ENCODE results near the gene NR6A1.

The NR6A1 gene

DNA sequence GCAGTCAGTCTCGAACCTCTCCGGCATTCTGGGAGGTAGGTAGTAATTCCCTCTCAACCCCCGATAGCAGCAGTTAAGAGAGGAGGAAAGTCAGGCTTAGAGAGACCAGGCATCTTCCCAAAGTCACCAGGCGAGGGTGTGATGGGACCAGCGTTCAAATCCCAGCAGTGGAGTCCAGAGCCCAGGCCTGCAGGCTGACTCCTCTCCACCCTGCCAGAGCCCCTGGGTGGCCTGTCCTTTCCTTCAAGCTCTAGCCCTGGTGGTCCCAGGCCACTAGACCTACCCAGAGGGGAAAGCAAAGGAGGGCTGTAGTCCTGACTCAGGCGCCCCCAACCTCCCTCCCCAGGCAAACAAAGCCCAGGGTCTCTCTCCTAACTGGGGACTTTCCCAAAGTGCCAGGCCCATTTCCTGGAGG, 259.7 kb downstream of the NR6A1 start:
- no peak overlapping the region for H4K5ac ChIP-seq (ENCODE audit: low read length)
- no peak overlapping the region for H3K18ac ChIP-seq (ENCODE audit: low read length)
- no peaks in the 10 kb centered on the region for H3K4me1 ChIP-seq (ENCODE audit: control insufficient read depth, low read depth, low read length)
- H2AK5ac ChIP-seq (ENCODE audit: low read length), result no peak overlapping the region
- DNase-seq, result peak; percentile 57
- no peak overlapping the region for H2BK5ac ChIP-seq (ENCODE audit: low read length)
- H3K9ac ChIP-seq (ENCODE audit: low read length), result peak overlapping the region; percentile 31
- no peak overlapping the region for H3K56ac ChIP-seq (ENCODE audit: low read length)
- no peak overlapping the region for H3K4me3 ChIP-seq (ENCODE audit: low read length)
- no peak overlapping the region for H2BK15ac ChIP-seq (replicated peaks; ENCODE audit: low read depth)
- H2BK120ac ChIP-seq (ENCODE audit: low read depth, low read length), result no peak overlapping the region
- no peaks in the 10 kb centered on the region for H3K27me3 ChIP-seq (ENCODE audit: insufficient read depth, low read length, poor library complexity)
- H3K4ac ChIP-seq (ENCODE audit: low read depth, low read length), result no peak overlapping the region
- no peak overlapping the region for H3K27ac ChIP-seq (ENCODE audit: low read depth, low read length)
- no peaks in the 10 kb centered on the region for H3K36me3 ChIP-seq (ENCODE audit: control insufficient read depth, insufficient read depth, low read length)
- WGBS (ENCODE audit: extremely low coverage, insufficient coverage, low lambda C conversion rate), result no CpG with 5 or more reads among the region's 6 CpGs
- no peak overlapping the region for H3K4me2 ChIP-seq (ENCODE audit: low read length)
- no peak overlapping the region for H3K23ac ChIP-seq (ENCODE audit: low read length)
- no peak overlapping the region for H4K8ac ChIP-seq (ENCODE audit: low read depth, low read length)
- H3K79me2 ChIP-seq (ENCODE audit: control insufficient read depth, insufficient read depth, low read length), result no peaks in the 10 kb centered on the region
- no peaks in the 10 kb centered on the region for H3K79me1 ChIP-seq (ENCODE audit: low read length)

GRCh38 chr9:124510650-124511425, 260.3 kb downstream of the NR6A1 start:
- Histone ChIP-seq H2BK5ac (ENCODE audit: low read length) (no peak overlapping the region), H3K27ac (ENCODE audit: low read depth, low read length) (no peak overlapping the region), H3K79me1 (ENCODE audit: low read length) (no peaks in the 10 kb centered on the region), H2AK5ac (ENCODE audit: low read length) (no peak overlapping the region), H3K4me2 (ENCODE audit: low read length) (no peak overlapping the region), H2BK15ac (replicated peaks; ENCODE audit: low read depth) (no peak overlapping the region), H3K4me1 (ENCODE audit: control insufficient read depth, low read depth, low read length) (no peaks in the 10 kb centered on the region), H3K18ac (ENCODE audit: low read length) (no peak overlapping the region), H4K8ac (ENCODE audit: low read depth, low read length) (no peak overlapping the region), H3K4me3 (ENCODE audit: low read length) (no peak overlapping the region), H3K4ac (ENCODE audit: low read depth, low read length) (no peak overlapping the region), H4K5ac (ENCODE audit: low read length) (no peak overlapping the region), H3K9ac (ENCODE audit: low read length) (no peak overlapping the region), H2BK120ac (ENCODE audit: low read depth, low read length) (no peak overlapping the region), H3K23ac (ENCODE audit: low read length) (no peak overlapping the region), H3K56ac (ENCODE audit: low read length) (no peak overlapping the region), H3K79me2 (ENCODE audit: control insufficient read depth, insufficient read depth, low read length) (no peaks in the 10 kb centered on the region), H3K27me3 (ENCODE audit: insufficient read depth, low read length, poor library complexity) (no peaks in the 10 kb centered on the region), H3K36me3 (ENCODE audit: control insufficient read depth, insufficient read depth, low read length) (no peaks in the 10 kb centered on the region)
- no peak for DNase-seq
- WGBS (ENCODE audit: extremely low coverage, insufficient coverage, low lambda C conversion rate), result no CpG with 5 or more reads among the region's 9 CpGs

DNA sequence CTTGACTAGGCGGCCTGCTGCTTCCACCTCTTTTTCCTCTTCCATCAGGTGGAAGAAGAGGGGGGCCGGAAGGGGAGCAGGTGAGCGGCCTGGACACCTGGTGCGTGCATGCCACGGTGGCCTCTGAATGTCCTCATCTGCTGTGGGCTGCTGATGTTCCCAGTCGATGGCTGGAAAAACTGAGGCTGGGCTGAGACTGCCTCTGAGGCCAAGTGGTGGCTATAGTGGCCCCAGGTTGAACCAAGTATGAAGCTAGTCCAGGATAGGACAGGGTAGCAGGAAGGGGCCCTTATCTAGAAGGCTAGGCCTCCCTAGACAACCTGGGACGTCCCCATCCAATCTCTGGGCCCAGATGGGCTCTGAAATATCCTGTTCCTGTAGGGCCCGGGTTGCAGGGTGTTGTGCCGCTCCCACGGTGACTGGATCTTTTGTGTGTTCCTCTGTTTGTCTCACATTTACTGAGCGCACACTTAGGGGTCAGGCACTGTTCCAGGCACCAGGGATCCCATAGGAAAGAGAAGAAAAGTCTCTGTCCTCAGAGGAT, 263.2 kb downstream of the NR6A1 start:
- Histone ChIP-seq H3K79me2 (ENCODE audit: control insufficient read depth, insufficient read depth, low read length) (no peaks in the 10 kb centered on the region), H3K4ac (ENCODE audit: low read depth, low read length) (no peak overlapping the region), H2BK120ac (ENCODE audit: low read depth, low read length) (no peak overlapping the region), H4K5ac (ENCODE audit: low read length) (no peak overlapping the region), H3K4me1 (ENCODE audit: control insufficient read depth, low read depth, low read length) (no peaks in the 10 kb centered on the region), H3K56ac (ENCODE audit: low read length) (no peak overlapping the region), H2AK5ac (ENCODE audit: low read length) (no peak overlapping the region), H3K4me3 (ENCODE audit: low read length) (no peak overlapping the region), H3K27me3 (ENCODE audit: insufficient read depth, low read length, poor library complexity) (peaks cover 24% of the 10 kb centered on the region), H3K36me3 (ENCODE audit: control insufficient read depth, insufficient read depth, low read length) (no peaks in the 10 kb centered on the region), H3K27ac (ENCODE audit: low read depth, low read length) (no peak overlapping the region), H3K79me1 (ENCODE audit: low read length) (no peaks in the 10 kb centered on the region), H3K18ac (ENCODE audit: low read length) (no peak overlapping the region), H2BK5ac (ENCODE audit: low read length) (no peak overlapping the region), H3K4me2 (ENCODE audit: low read length) (no peak overlapping the region), H3K23ac (ENCODE audit: low read length) (no peak overlapping the region), H2BK15ac (replicated peaks; ENCODE audit: low read depth) (no peak overlapping the region), H3K9ac (ENCODE audit: low read length) (no peak overlapping the region), H4K8ac (ENCODE audit: low read depth, low read length) (no peak overlapping the region)
- no CpG with 5 or more reads among the region's 11 CpGs for WGBS (ENCODE audit: extremely low coverage, insufficient coverage, low lambda C conversion rate)
- no peak for DNase-seq

DNA sequence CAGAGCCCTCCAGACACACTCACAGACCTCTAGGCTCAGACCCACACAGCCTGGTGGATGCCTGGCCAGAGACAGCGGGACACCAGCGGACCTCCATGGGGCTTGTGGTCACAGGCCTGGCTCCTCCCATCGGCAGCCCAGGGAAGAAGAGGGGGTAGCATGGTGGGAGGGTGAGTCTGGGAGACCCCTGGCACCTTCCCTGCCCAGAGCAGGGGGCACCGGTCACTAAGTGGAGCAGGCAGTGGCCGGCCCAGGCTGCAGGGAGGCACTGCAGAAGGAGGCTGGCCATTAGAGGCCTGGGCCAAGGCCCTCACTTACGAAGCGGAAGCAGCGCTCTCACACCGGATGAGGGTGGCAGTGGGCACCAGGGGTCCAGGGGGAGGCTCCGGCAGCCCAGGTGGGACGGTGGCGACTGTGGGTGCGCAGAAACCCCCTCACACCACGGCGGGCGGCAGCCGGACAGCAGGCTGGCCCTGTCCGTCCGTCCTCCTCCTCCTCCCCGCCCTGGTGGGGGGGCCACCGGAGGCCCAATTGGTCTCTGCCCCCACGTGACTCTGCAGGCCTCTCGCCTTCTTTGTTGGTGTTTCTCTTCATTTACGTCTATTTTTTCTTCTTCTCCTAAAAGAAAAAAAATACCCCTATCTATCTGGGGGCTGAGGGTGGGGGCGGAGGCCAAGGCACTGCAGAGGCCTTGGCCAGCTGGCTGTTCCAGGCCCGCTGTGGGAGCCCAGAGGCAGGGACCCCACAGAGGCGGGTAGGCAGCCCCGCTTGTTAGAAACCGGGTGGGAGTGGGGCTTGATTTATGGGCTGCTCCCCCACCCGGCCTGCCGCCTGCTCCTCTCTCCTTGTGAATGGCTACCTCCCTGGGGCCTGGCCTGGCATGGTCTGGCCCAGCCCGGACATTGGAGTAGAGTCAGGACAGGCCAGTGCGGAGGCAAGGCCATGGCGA, 263.9 kb downstream of the NR6A1 start, which contains the start of gene NR5A1:
Gene NR5A1, minus strand, starts transcription at position 469 of the 949 bp plus-strand sequence. CDS start 4,004 bp downstream, outside the sequence.
- WGBS (ENCODE audit: extremely low coverage, insufficient coverage, low lambda C conversion rate), result no CpG with 5 or more reads among the region's 34 CpGs
- no peak within 1 kb of the TSS for H3K4me3 ChIP-seq (ENCODE audit: low read length)
- H2AK5ac ChIP-seq (ENCODE audit: low read length), result no peak within 1 kb of the TSS
- no peaks in the 10 kb centered on the region for H3K4me1 ChIP-seq (ENCODE audit: control insufficient read depth, low read depth, low read length)
- H3K18ac ChIP-seq (ENCODE audit: low read length), result no peak within 1 kb of the TSS
- H3K23ac ChIP-seq (ENCODE audit: low read length), result no peak within 1 kb of the TSS
- H3K4me2 ChIP-seq (ENCODE audit: low read length), result no peak within 1 kb of the TSS
- H3K9ac ChIP-seq (ENCODE audit: low read length), result no peak within 1 kb of the TSS
- no peaks in the 10 kb centered on the region for H3K79me2 ChIP-seq (ENCODE audit: control insufficient read depth, insufficient read depth, low read length)
- H3K4ac ChIP-seq (ENCODE audit: low read depth, low read length), result no peak within 1 kb of the TSS
- DNase-seq, result no peak
- no peaks in the 10 kb centered on the region for H3K79me1 ChIP-seq (ENCODE audit: low read length)
- no peak within 1 kb of the TSS for H4K8ac ChIP-seq (ENCODE audit: low read depth, low read length)
- H2BK120ac ChIP-seq (ENCODE audit: low read depth, low read length), result no peak within 1 kb of the TSS
- no peak within 1 kb of the TSS for H2BK15ac ChIP-seq (replicated peaks; ENCODE audit: low read depth)
- peaks cover 29% of the 10 kb centered on the region for H3K27me3 ChIP-seq (ENCODE audit: insufficient read depth, low read length, poor library complexity)
- H3K56ac ChIP-seq (ENCODE audit: low read length), result no peak within 1 kb of the TSS
- no peak within 1 kb of the TSS for H3K27ac ChIP-seq (ENCODE audit: low read depth, low read length)
- H4K5ac ChIP-seq (ENCODE audit: low read length), result no peak within 1 kb of the TSS
- H3K36me3 ChIP-seq (ENCODE audit: control insufficient read depth, insufficient read depth, low read length), result no peaks in the 10 kb centered on the region
- no peak within 1 kb of the TSS for H2BK5ac ChIP-seq (ENCODE audit: low read length)

- H3K4me1 ChIP-seq (ENCODE audit: control insufficient read depth, low read depth, low read length), result no peaks in the 10 kb centered on the region
- no CpG with 5 or more reads among the region's 8 CpGs for WGBS (ENCODE audit: extremely low coverage, insufficient coverage, low lambda C conversion rate)
- no peaks in the 10 kb centered on the region for H3K79me2 ChIP-seq (ENCODE audit: control insufficient read depth, insufficient read depth, low read length)
- no peaks in the 10 kb centered on the region for H3K79me1 ChIP-seq (ENCODE audit: low read length)
- no peak overlapping the region for H2BK120ac ChIP-seq (ENCODE audit: low read depth, low read length)
- H3K23ac ChIP-seq (ENCODE audit: low read length), result no peak overlapping the region
- no peak overlapping the region for H4K8ac ChIP-seq (ENCODE audit: low read depth, low read length)
- H2BK15ac ChIP-seq (replicated peaks; ENCODE audit: low read depth), result no peak overlapping the region
- H3K27ac ChIP-seq (ENCODE audit: low read depth, low read length), result no peak overlapping the region
- no peak overlapping the region for H3K4ac ChIP-seq (ENCODE audit: low read depth, low read length)
- H3K18ac ChIP-seq (ENCODE audit: low read length), result no peak overlapping the region
- peaks cover 31% of the 10 kb centered on the region for H3K27me3 ChIP-seq (ENCODE audit: insufficient read depth, low read length, poor library complexity)
- no peak overlapping the region for H3K4me2 ChIP-seq (ENCODE audit: low read length)
- DNase-seq, result no peak
- H4K5ac ChIP-seq (ENCODE audit: low read length), result no peak overlapping the region
- H3K4me3 ChIP-seq (ENCODE audit: low read length), result no peak overlapping the region
- H3K56ac ChIP-seq (ENCODE audit: low read length), result no peak overlapping the region
- no peaks in the 10 kb centered on the region for H3K36me3 ChIP-seq (ENCODE audit: control insufficient read depth, insufficient read depth, low read length)
- no peak overlapping the region for H2AK5ac ChIP-seq (ENCODE audit: low read length)
- H2BK5ac ChIP-seq (ENCODE audit: low read length), result no peak overlapping the region
- no peak overlapping the region for H3K9ac ChIP-seq (ENCODE audit: low read length)
Measured at GRCh38 chr9:124506433-124506832, 264.7 kb downstream of the NR6A1 start.

Measured in mesendoderm (in vitro differentiated cells).